Heart right ventricle (tissue), 16 donors: ENCODE measurements around the gene GIN1. TPM values are rescaled to one million over a fixed set of nuclear protein-coding genes. Genes with fewer than 3 reads are reported as not detected.
"Not testable (repeated sequence)": the region's sequence is repeated elsewhere in the genome, so short reads cannot be mapped to it uniquely, and the experiment has no call there.

Source experiments
- ATAC-seq, 8 donors: fragments of 200-7000 bp; cut with Tn5 transposase; one replicate each; pipeline ENCODE4 v1.9.1; 2020; ENCODE audit warnings: mild to moderate bottlenecking in 8 of 8, moderate library complexity in 8 of 8, moderate number of reproducible peaks in 1 of 8
- DNase-seq, 2 donors: peaks; one replicate each; pipeline ENCODE4 v3.0.0-alpha.2; 2020
- H3K27ac ChIP-seq, 10 donors: fragments of 200-600 bp; sonication (generic) in 2 of 10; one replicate each; pipeline versions ENCODE4 v1.5.0 to v1.8.0; 2020 to 2022; ENCODE audit warnings: mild to moderate bottlenecking in 3 of 10
- H3K27me3 ChIP-seq, 7 donors: fragments of 200-600 bp; one replicate each; pipeline ENCODE4 v1.8.0; 2021 to 2022; ENCODE audit warnings: mild to moderate bottlenecking in 2 of 7
- H3K36me3 ChIP-seq, 9 donors: fragments of 200-600 bp; sonication (generic) in 1 of 9; one replicate each; pipeline versions ENCODE4 v1.5.0 to v1.8.0; 2020 to 2022; ENCODE audit warnings: mild to moderate bottlenecking in 2 of 9
- H3K4me1 ChIP-seq, 9 donors: fragments of 200-600 bp; sonication (generic) in 1 of 9; one replicate each; pipeline versions ENCODE4 v1.5.0 to v1.8.0; 2020 to 2022; ENCODE audit warnings: mild to moderate bottlenecking in 4 of 9
- H3K4me3 ChIP-seq, 10 donors: fragments of 200-600 bp; sonication (generic) in 2 of 10; one replicate each; pipeline versions ENCODE4 v1.5.0 to v1.8.0; 2020 to 2022; ENCODE audit warnings: mild to moderate bottlenecking in 7 of 10, moderate library complexity in 2 of 10
- H3K9me3 ChIP-seq, 11 donors: fragments of 200-600 bp in 10 of 11; sonication (generic) in 2 of 11; one replicate each; pipeline versions ENCODE4 v1.5.0 to v1.8.0; 2013 to 2022; ENCODE audit warnings: mild to moderate bottlenecking in 2 of 11, control low read depth in 1 of 11, moderate library complexity in 1 of 11
- CTCF ChIP-seq, 9 donors: fragments of 200-600 bp; sonication (generic) in 2 of 9; IDR thresholded peaks; one replicate each; pipeline versions ENCODE4 v1.5.0 to v1.8.0; 2021 to 2022; ENCODE audit warnings: antibody characterized with exemption in 9 of 9, mild to moderate bottlenecking in 5 of 9, moderate library complexity in 1 of 9
- WGBS, 2 donors: extraction: QIAGEN DNeasy Blood & Tissue Kit; methylation state at CpG; one replicate each; pipeline ENCODE4 v1.1.7; 2013; ENCODE audit warnings: inconsistent platforms in 1 of 2; 5-methylcytosine and 5-hydroxymethylcytosine counted together
- intact Hi-C, 10 donors: fragments of 100-400 bp; cut with DNase I; formaldehyde crosslinking; loops; one replicate each; pipeline versions ENCODE4 v1.11.1 to v1.14.2; 2022
- polyA plus RNA-seq, 2 donors: library from polyadenylated mRNA; stranded (reverse); fragments of 200-250 nt; gene quantifications; one replicate each; pipeline ENCODE4 v1.2.3, GENCODE V29; 2013
- total RNA-seq, 10 donors: library from RNA; stranded (reverse); fragmentation: NEBNext Ultra II Directional in 3 of 10; extraction: Animal tissue kit (Norgen Biotek cat#: 25700) in 3 of 10; gene quantifications; one replicate each; pipeline versions ENCODE4 v1.2.1 to v1.2.4, GENCODE V29; 2021 to 2023
- donor health status: Arrhythmogenic right ventricular cardiomyopathy.
- donor health status: ischemic (EF 13 %, LVEDD 7.1; RV severe dilation, severe dysfunction).
- donor health status: healthy with polysubstance abuse.
- donor health status: DM: no; HTN: yes; CAD: no.
- donor health status: DM: no; HTN: no; CAD: no.
- donor health status: ischemic (EF 25% LVEDD 6.9; RV normal size, moderate dysfunction).
- donor health status: ischemic (EF 25% LVEDD 5.7; RV mildly dilated, moderate dysfunction).
- donor health status: healthy.
- donor health status: DM: yes; HTN: yes; CAD: no.
- donor health status: Ischemic cardiomyopathy.
- donor health status: ischemic (EF 35%, LVEDD 5.7; RV mildly dilated, moderate dysfunction).
- donor health status: nonischemic (EF 11% LVEDD 7.7; RV severe dilation, severe dysfunction).
- donor health status: DM: yes; HTN: yes; CAD: no.
- donor health status: PGD.
- donor health status: ischemic (EF 29% LVEDD 5.4; RV normal size, mild dysfunction).
- donor health status: nonischemic (EF 23%, LVEDD 6.1; RV moderate dilation, normal function).

The GIN1 gene
- total and polyA plus RNA-seq, 12 donors = 5.6 to 19.7 (median 13.4) TPM

GRCh38 chr5:103148213-103148612 is 28.3 kb upstream of the GIN1 start:
- Histone ChIP-seq H3K36me3 (peaks cover 0 to 70% (median 12%) of the 10 kb centered on the region in 9 donors), H3K4me3 (no peak overlapping the region), H3K27me3 (no peaks in the 10 kb centered on the region), H3K9me3 (no peaks in the 10 kb centered on the region), H3K27ac (no peak overlapping the region), H3K4me1 (no peaks in the 10 kb centered on the region)
- intact Hi-C loops = loop anchor here in 1 of 10 donors (10.0 kb wide), 1 partner anchor 113 kb away; no protein-coding TSS in a partner anchor
- ATAC-seq (no peak), DNase-seq (no peak)
- no peak for TF ChIP-seq CTCF (IDR thresholded peaks at IDR 0.05)
- WGBS, 2 donors = 58 to 75% methylated on average over 1 of the region's 1 CpG

GRCh38 chr5:103145196-103145595 is 25.3 kb upstream of the GIN1 start:
- intact Hi-C loops = loop anchor here in 1 of 10 donors (10.0 kb wide), 1 partner anchor 110 kb away; no protein-coding TSS in a partner anchor

GRCh38 chr5:103142132-103142531 is 22.2 kb upstream of the GIN1 start:
- 99% methylated on average over 15 to 25 of the region's 25 CpGs for WGBS, 2 donors
- DNase-seq = peak in 1 of 2 donors; percentile 13
- H3K27ac ChIP-seq, ATAC-seq, H3K4me1 ChIP-seq, H3K27me3 ChIP-seq, H3K4me3 ChIP-seq, H3K9me3 ChIP-seq: not testable (repeated sequence)
- H3K36me3 ChIP-seq = peaks cover 0 to 64% (median 7%) of the 10 kb centered on the region in 9 donors
- intact Hi-C loops = loop anchor here in 1 of 10 donors (10.0 kb wide), 1 partner anchor 107 kb away; no protein-coding TSS in a partner anchor

More at GRCh38 chr5:103145196-103145595, 25.3 kb upstream of the GIN1 start:
- no peak for TF ChIP-seq CTCF (IDR thresholded peaks at IDR 0.05)
- ATAC-seq (no peak), DNase-seq (no peak)
- no peaks in the 10 kb centered on the region for H3K9me3 ChIP-seq
- no peak overlapping the region for H3K4me3 ChIP-seq
- peaks cover 0 to 62% (median 4%) of the 10 kb centered on the region in 9 donors for H3K36me3 ChIP-seq
- no peaks in the 10 kb centered on the region for H3K27me3 ChIP-seq
- no peak overlapping the region for H3K27ac ChIP-seq
- H3K4me1 ChIP-seq = no peaks in the 10 kb centered on the region

- H3K4me1 ChIP-seq = no peaks in the 10 kb centered on the region
- intact Hi-C loops = loop anchor here in 8 of 10 donors (2.0 to 10.0 kb wide), 4 partner anchors 457 to 557 kb away; no protein-coding TSS in a partner anchor
- no peaks in the 10 kb centered on the region for H3K27me3 ChIP-seq
- WGBS, 2 donors = 0 to 2% methylated on average over 2 of the region's 2 CpGs
- no peak overlapping the region for H3K27ac ChIP-seq
- H3K9me3 ChIP-seq = no peaks in the 10 kb centered on the region
- ATAC-seq (peak; percentile 71 to 91 (median 84)), DNase-seq (peak; percentile 49 to 76)
- H3K36me3 ChIP-seq = peaks cover 0 to 78% (median 7%) of the 10 kb centered on the region in 9 donors
- H3K4me3 ChIP-seq = no peak overlapping the region
- TF ChIP-seq CTCF (IDR thresholded peaks at IDR 0.05) = peak; percentile 74 to 94 (median 91)
These were observed 19.4 kb upstream of the GIN1 start for GRCh38 chr5:103139264-103139865.

- H3K4me1 ChIP-seq = no peaks in the 10 kb centered on the region
- no peak for TF ChIP-seq CTCF (IDR thresholded peaks at IDR 0.05)
- H3K27ac ChIP-seq = no peak overlapping the region
- peaks cover 0 to 89% (median 7%) of the 10 kb centered on the region in 9 donors for H3K36me3 ChIP-seq
- ATAC-seq = no peak
- WGBS, 2 donors = 94 to 97% methylated on average over 3 of the region's 3 CpGs
- no peak overlapping the region for H3K4me3 ChIP-seq
- DNase-seq = no peak
- H3K27me3 ChIP-seq = no peaks in the 10 kb centered on the region
- intact Hi-C loops = loop anchor here in 8 of 10 donors (2.0 to 10.0 kb wide), 4 partner anchors 456 to 556 kb away; no protein-coding TSS in a partner anchor
- H3K9me3 ChIP-seq = no peaks in the 10 kb centered on the region
These were observed 18.3 kb upstream of the GIN1 start for GRCh38 chr5:103138202-103138690.
